ENCODE data around the gene TRDN.

- TF ChIP-seq EZH2 (IDR thresholded peaks at IDR 0.05; ENCODE audit: borderline replicate concordance, low read depth, low read length, severe bottlenecking), result no peak
- TF ChIP-seq CTCF (IDR thresholded peaks at IDR 0.05; ENCODE audit: borderline replicate concordance, extremely low read depth, low read length, poor library complexity, severe bottlenecking), result no peak
These were observed 348.1 kb downstream of the TRDN start for GRCh38 chr6:123288649-123289048.
